A549 (cell line): ENCODE results near the gene NTRK3. TPM values are rescaled to one million over a fixed set of nuclear protein-coding genes. Genes with fewer than 3 reads are reported as not detected.

Source experiments
- ATAC-seq, 2 experiments: fragments of 200-7000 bp in 1 of 2; fragments of >200 bp in 1 of 2; cut with Nextera tagmentation in 1 of 2; cut with Tn5 transposase in 1 of 2; 3 replicates each; pipeline versions ENCODE4 v1.8.0 to v1.9.1; 2018 to 2020; ENCODE audit warnings: mild to moderate bottlenecking in 1 of 2, moderate library complexity in 1 of 2
- CTCF ChIA-PET: fragments of 300-600 bp; sonication (Branson Sonifier 250); formaldehyde crosslinking; extraction: SDS; loops from one replicate; lab custom pipeline; 2021; ENCODE audit warnings: antibody characterized with exemption, inconsistent platforms; lab: Yijun Ruan, JAX
- POLR2A ChIA-PET: fragments of 350-600 bp; formaldehyde crosslinking; extraction: SDS; loops from one replicate; lab custom pipeline; 2021; ENCODE audit warnings: antibody characterized with exemption, inconsistent platforms; lab: Yijun Ruan, JAX
- DNase-seq, 2 experiments: peaks; one replicate each; pipeline versions ENCODE4 v3.0.0 to v3.0.0-alpha.2; 2011 to 2016; ENCODE audit warnings: low read depth in 1 of 2, low spot score in 1 of 2
- FAIRE-seq: peaks from 2 replicates; lab custom pipeline; 2011; peaks lifted over from hg19 to GRCh38; lab: Jason Lieb, UNC
- H3K27ac ChIP-seq, 2 experiments: fragments of >200 bp; sonication (Bioruptor Twin); formaldehyde crosslinking; 3 replicates each; pipeline ENCODE4 v1.5.1; 2016 to 2017
- H3K4me1 ChIP-seq: fragments of >200 bp; sonication (Bioruptor Twin); formaldehyde crosslinking; 3 replicates; pipeline ENCODE4 v1.6.1; 2016
- H3K4me2 ChIP-seq: fragments of >200 bp; sonication (Bioruptor Twin); formaldehyde crosslinking; 3 replicates; pipeline ENCODE4 v1.6.1; 2016
- H3K4me3 ChIP-seq: fragments of >200 bp; sonication (Bioruptor Twin); formaldehyde crosslinking; 3 replicates; pipeline ENCODE4 v1.5.1; 2016
- H3K9me3 ChIP-seq: fragments of >200 bp; sonication (Bioruptor Twin); formaldehyde crosslinking; 3 replicates; pipeline ENCODE4 v1.6.1; 2016
- BHLHE40 ChIP-seq: IDR thresholded peaks from 2 replicates; pipeline ENCODE4 v1.6.1; 2012; ENCODE audit warnings: low read depth, low read length, inconsistent platforms
- CBX8 ChIP-seq: fragments of 200-600 bp; sonication (generic); IDR thresholded peaks from 2 replicates; pipeline ENCODE4 v1.6.1; 2016
- CEBPB ChIP-seq, 2 experiments: fragments of >200 bp in 1 of 2; sonication (Bioruptor Twin) in 1 of 2; formaldehyde crosslinking in 1 of 2; IDR thresholded peaks; 2 replicates each; pipeline ENCODE4 v1.6.1; 2012 to 2016
- CHD2 ChIP-seq: fragments of 150-350 bp; IDR thresholded peaks from 2 replicates; pipeline ENCODE4 v1.6.1; 2014; ENCODE audit warnings: low read length; ENCODE audit not compliant: partially characterized antibody
- CHD4 ChIP-seq: fragments of 200-600 bp; sonication (generic); IDR thresholded peaks from 2 replicates; pipeline ENCODE4 v1.6.1; 2016; ENCODE audit warnings: antibody characterized with exemption, mild to moderate bottlenecking, borderline replicate concordance
- EHMT2 ChIP-seq: fragments of 200-600 bp; sonication (generic); IDR thresholded peaks from 2 replicates; pipeline ENCODE4 v1.6.1; 2016; ENCODE audit warnings: antibody characterized with exemption, low read depth, mild to moderate bottlenecking, moderate library complexity
- FOSL2 ChIP-seq, 2 experiments: fragments of 450-650 bp in 1 of 2; fragments of >200 bp in 1 of 2; sonication (Bioruptor Twin) in 1 of 2; formaldehyde crosslinking; IDR thresholded peaks; 2 replicates each; pipeline versions ENCODE4 v1.5.0 to v1.6.1; 2016 to 2020; ENCODE audit warnings: mild to moderate bottlenecking in 1 of 2, moderate library complexity in 1 of 2
- GATA3 ChIP-seq: IDR thresholded peaks from 2 replicates; pipeline ENCODE4 v1.6.1; 2012; ENCODE audit warnings: borderline replicate concordance
- HDAC2 ChIP-seq: fragments of 200-600 bp; sonication (generic); IDR thresholded peaks from 2 replicates; pipeline ENCODE4 v1.6.1; 2016
- HEYL ChIP-seq: fragments of 250-450 bp; sonication (Bioruptor Pico); IDR thresholded peaks from 2 replicates; pipeline ENCODE4 v1.8.0; 2021; ENCODE audit warnings: mild to moderate bottlenecking, moderate library complexity
- HOXB13 ChIP-seq: fragments of 250-450 bp; sonication (Bioruptor Pico); IDR thresholded peaks from 2 replicates; pipeline ENCODE4 v1.5.0; 2020; ENCODE audit warnings: low read depth, mild to moderate bottlenecking, moderate library complexity
- HOXB5 ChIP-seq: fragments of 250-450 bp; sonication (Bioruptor Pico); IDR thresholded peaks from 2 replicates; pipeline ENCODE4 v1.5.0; 2020; ENCODE audit warnings: mild to moderate bottlenecking, moderate library complexity
- JUNB ChIP-seq: fragments of >200 bp; sonication (Bioruptor Twin); formaldehyde crosslinking; IDR thresholded peaks from 2 replicates; pipeline ENCODE4 v1.6.1; 2016
- KDM1A ChIP-seq: fragments of 200-600 bp; sonication (generic); IDR thresholded peaks from 2 replicates; pipeline ENCODE4 v1.6.1; 2016; ENCODE audit warnings: low read depth, mild to moderate bottlenecking
- MAZ ChIP-seq: fragments of 150-350 bp; IDR thresholded peaks from 2 replicates; pipeline ENCODE4 v1.6.1; 2014; ENCODE audit warnings: antibody characterized with exemption, low read depth, low read length, borderline replicate concordance
- MYC ChIP-seq: IDR thresholded peaks from 2 replicates; pipeline ENCODE4 v1.6.1; 2012; ENCODE audit warnings: mild to moderate bottlenecking, inconsistent platforms, low read length, improper control_type of control experiment, borderline replicate concordance
- NR3C1 ChIP-seq: fragments of >200 bp; sonication (Bioruptor Twin); formaldehyde crosslinking; IDR thresholded peaks from 3 replicates; pipeline ENCODE4 v1.6.1; 2017
- RARB ChIP-seq: fragments of 250-450 bp; sonication (Bioruptor Pico); IDR thresholded peaks from 2 replicates; pipeline ENCODE4 v1.8.0; 2021; ENCODE audit warnings: mild to moderate bottlenecking, moderate library complexity
- RFX5 ChIP-seq: fragments of 450-650 bp; IDR thresholded peaks from 2 replicates; pipeline ENCODE4 v1.7.1; 2014; ENCODE audit warnings: antibody characterized with exemption, mild to moderate bottlenecking, moderate library complexity
- RNF2 ChIP-seq: fragments of 200-600 bp; sonication (generic); IDR thresholded peaks from 2 replicates; pipeline ENCODE4 v1.6.1; 2016; ENCODE audit warnings: low read depth, mild to moderate bottlenecking, antibody characterized with exemption, moderate library complexity, borderline replicate concordance
- SREBF2 ChIP-seq: fragments of 450-650 bp; IDR thresholded peaks from 2 replicates; pipeline ENCODE4 v1.6.1; 2014; ENCODE audit warnings: mild to moderate bottlenecking, moderate library complexity
- ZC3H11A ChIP-seq: fragments of 450-650 bp; IDR thresholded peaks from 2 replicates; pipeline ENCODE4 v1.6.1; 2014; ENCODE audit warnings: antibody characterized with exemption, mild to moderate bottlenecking
- ZNF302 ChIP-seq: fragments of 250-450 bp; sonication (Bioruptor Pico); IDR thresholded peaks from 2 replicates; pipeline ENCODE4 v1.9.0; 2021; ENCODE audit warnings: inconsistent platforms, mild to moderate bottlenecking, moderate library complexity
- WGBS: methylation state at CpG from one replicate; pipeline ENCODE4 v1.1.6; 2017; ENCODE audit errors: missing lambda C conversion rate; 5-methylcytosine and 5-hydroxymethylcytosine counted together
- polyA plus RNA-seq, 4 experiments: library from polyadenylated mRNA; depleted of rRNA in 3 of 4; stranded (reverse); fragments of >200 nt; fragmentation: RNase III in 1 of 4; extraction: RNeasy Plus Mini Kit Qiagen cat#74134 plus additional on column Dnase treatment in 1 of 4; gene quantifications; 2 replicates in 3 of 4; 3 replicates in 1 of 4; pipeline ENCODE4 v1.2.3, GENCODE V29; 2011 to 2017
- TF ChIP-seq, protein P1 (sequence below): IDR thresholded peaks from 2 replicates; pipeline ENCODE4 v1.6.1; 2012
- TF ChIP-seq, protein P2 (sequence below): fragments of 250-450 bp; sonication (Bioruptor Pico); IDR thresholded peaks from 2 replicates; pipeline ENCODE4 v1.5.0; 2020; ENCODE audit warnings: low read depth, mild to moderate bottlenecking, moderate library complexity

NTRK3 gene
- polyA plus RNA-seq, 2 of the 4 experiments (the other 2 are of a cell fraction), result 55.0 to 55.2 TPM

DNA sequence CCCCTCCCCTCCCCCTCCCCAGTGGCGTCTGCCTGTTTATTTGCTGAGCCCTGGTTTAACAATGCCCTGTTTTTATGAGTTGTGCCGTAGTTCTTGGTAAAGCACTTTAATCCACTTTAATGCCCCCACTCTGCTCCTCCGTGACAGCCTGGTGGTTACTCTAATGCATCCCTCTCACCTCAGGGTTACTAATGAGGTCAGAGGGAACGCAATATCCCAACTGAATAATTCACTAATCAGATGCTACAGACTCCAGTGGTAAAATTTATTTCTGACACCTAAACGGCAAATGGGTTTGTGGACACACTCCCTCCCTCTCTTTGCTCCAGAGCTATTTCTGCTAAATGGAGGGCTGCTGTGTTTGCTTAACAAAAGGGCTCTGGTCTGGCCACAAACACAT, 26.1 kb upstream of the NTRK3 start (continued):
- TF ChIP-seq, protein P1, sequence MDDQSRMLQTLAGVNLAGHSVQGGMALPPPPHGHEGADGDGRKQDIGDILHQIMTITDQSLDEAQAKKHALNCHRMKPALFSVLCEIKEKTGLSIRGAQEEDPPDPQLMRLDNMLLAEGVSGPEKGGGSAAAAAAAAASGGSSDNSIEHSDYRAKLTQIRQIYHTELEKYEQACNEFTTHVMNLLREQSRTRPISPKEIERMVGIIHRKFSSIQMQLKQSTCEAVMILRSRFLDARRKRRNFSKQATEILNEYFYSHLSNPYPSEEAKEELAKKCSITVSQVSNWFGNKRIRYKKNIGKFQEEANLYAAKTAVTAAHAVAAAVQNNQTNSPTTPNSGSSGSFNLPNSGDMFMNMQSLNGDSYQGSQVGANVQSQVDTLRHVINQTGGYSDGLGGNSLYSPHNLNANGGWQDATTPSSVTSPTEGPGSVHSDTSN, result no peak
- TF ChIP-seq KDM1A (no peak), HOXB5 (CRISPR knock-in tag) (no peak), ZC3H11A (no peak), HEYL (CRISPR knock-in tag) (no peak), RARB (CRISPR knock-in tag) (no peak), CHD4 (no peak), HDAC2 (no peak), CHD2 (no peak)

- H3K27ac ChIP-seq, result peak overlapping the region in 1 of 2 experiments; percentile 32; a peak in 1 of 6 replicates
- CTCF ChIA-PET, result interaction anchor here (0.6 kb wide), 1 partner anchor 1586 kb away, joined by 3 read pairs; no protein-coding TSS in a partner anchor
- WGBS, result 45% methylated on average over 16 of the region's 16 CpGs
- H3K4me3 ChIP-seq, result no peak overlapping the region
- TF ChIP-seq FOSL2 (IDR thresholded peaks at IDR 0.05) (no peak), FOSL2 (CRISPR knock-in tag; IDR thresholded peaks at IDR 0.05) (no peak), GATA3 (no peak), JUNB (no peak), BHLHE40 (no peak), EHMT2 (no peak), RNF2 (no peak), SREBF2 (no peak), RFX5 (no peak), CEBPB (IDR thresholded peaks at IDR 0.05) (no peak), KDM1A (no peak), ZNF302 (CRISPR knock-in tag) (no peak), MAZ (no peak), NR3C1 (no peak)
- TF ChIP-seq, protein P2, sequence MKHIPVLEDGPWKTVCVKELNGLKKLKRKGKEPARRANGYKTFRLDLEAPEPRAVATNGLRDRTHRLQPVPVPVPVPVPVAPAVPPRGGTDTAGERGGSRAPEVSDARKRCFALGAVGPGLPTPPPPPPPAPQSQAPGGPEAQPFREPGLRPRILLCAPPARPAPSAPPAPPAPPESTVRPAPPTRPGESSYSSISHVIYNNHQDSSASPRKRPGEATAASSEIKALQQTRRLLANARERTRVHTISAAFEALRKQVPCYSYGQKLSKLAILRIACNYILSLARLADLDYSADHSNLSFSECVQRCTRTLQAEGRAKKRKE (CRISPR knock-in tag), result no peak
- ATAC-seq, result no peak
- H3K9me3 ChIP-seq, result peaks cover 11% of the 10 kb centered on the region; the same call in 2 of the 3 replicates
- H3K4me2 ChIP-seq, result no peak overlapping the region
- no peak for FAIRE-seq
- POLR2A ChIA-PET, result no interaction called here
- H3K4me1 ChIP-seq, result peaks cover 7% of the 10 kb centered on the region; the same call in 2 of the 3 replicates
- DNase-seq, result no peak
Measured at GRCh38 chr15:88276821-88277410, 20.4 kb upstream of the NTRK3 start.

- no peak overlapping the region for H3K4me2 ChIP-seq
- ATAC-seq, result no peak
- no peak for FAIRE-seq
- DNase-seq, result no peak
- 57% methylated on average over 10 of the region's 10 CpGs for WGBS
- ChIA-PET CTCF (interaction anchor here (0.8 to 9.0 kb wide), 15 partner anchors 7 to 1360 kb away, joined by 3 to 121 read pairs (median 7); no protein-coding TSS in a partner anchor), POLR2A (no interaction called here)
- no peak overlapping the region for H3K4me3 ChIP-seq
- peaks cover 7% of the 10 kb centered on the region; the same call in 2 of the 3 replicates for H3K4me1 ChIP-seq
- TF ChIP-seq CBX8, result no peak
- TF ChIP-seq HOXB13 (CRISPR knock-in tag), result no peak
- no peak for TF ChIP-seq RARB (CRISPR knock-in tag)
- TF ChIP-seq, protein P1, result no peak
- TF ChIP-seq, protein P2 (CRISPR knock-in tag), result no peak
- no peak for TF ChIP-seq MYC
- peaks cover 11% of the 10 kb centered on the region; the same call in 2 of the 3 replicates for H3K9me3 ChIP-seq
- H3K27ac ChIP-seq, result peak overlapping the region in 1 of 2 experiments; percentile 26; a peak in 1 of 6 replicates
Measured at GRCh38 chr15:88275804-88276203, 19.3 kb upstream of the NTRK3 start.
